HepG2 (cell line): ENCODE results near the gene GPR32. TPM values are rescaled to one million over a fixed set of nuclear protein-coding genes. Genes with fewer than 3 reads are reported as not detected.

Source experiments
- ATAC-seq: fragments of 200-7000 bp; cut with Tn5 transposase; 3 replicates; pipeline ENCODE4 v1.9.1; 2020; ENCODE audit warnings: mild to moderate bottlenecking, moderate library complexity
- BruUV-seq: library from RNA; stranded (reverse); fragments of 400-500 nt; replicated peaks from 2 replicates; lab custom pipeline; 2021; lab: Mats Ljungman, UMichigan
- CTCF ChIA-PET: fragments of 300-600 bp; formaldehyde crosslinking; extraction: SDS; loops from one replicate; lab custom pipeline; 2021; ENCODE audit warnings: low total read pairs, inconsistent platforms, low intra/inter-chr PET ratio; lab: Yijun Ruan, JAX
- POLR2A ChIA-PET: fragments of 350-600 bp; sonication (Branson Sonifier 250); formaldehyde crosslinking; loops from one replicate; lab custom pipeline; 2020; ENCODE audit warnings: antibody characterized with exemption, inconsistent platforms; lab: Yijun Ruan, JAX
- DNase-seq: peaks from one replicate; pipeline ENCODE4 v3.0.0-alpha.2; 2015; ENCODE audit warnings: low spot score
- FAIRE-seq: peaks from 3 replicates; lab custom pipeline; 2011; peaks lifted over from hg19 to GRCh38; lab: Jason Lieb, UNC
- H2AFZ ChIP-seq: one replicate; pipeline ENCODE4 v1.6.1; 2011; ENCODE audit warnings: low read length, inconsistent platforms
- H3K27ac ChIP-seq: fragments of 300-600 bp; 3 replicates; pipeline ENCODE4 v1.8.0; 2011; ENCODE audit warnings: mixed run types, mild to moderate bottlenecking, mixed read lengths, low read length, inconsistent platforms; ENCODE audit not compliant: insufficient read depth; ENCODE audit errors: extremely low read length
- H3K27me3 ChIP-seq, 2 experiments: fragments of 200-600 bp in 1 of 2; 2 replicates in 1 of 2; 3 replicates in 1 of 2; pipeline versions ENCODE4 v1.6.0 to v1.8.0; 2011; ENCODE audit warnings: low read length in 2 of 2, mild to moderate bottlenecking in 2 of 2, moderate library complexity in 2 of 2, inconsistent platforms in 1 of 2; ENCODE audit not compliant: insufficient read depth in 2 of 2, control insufficient read depth in 1 of 2
- H3K36me3 ChIP-seq, 2 experiments: fragments of 200-600 bp in 1 of 2; replicated peaks in 1 of 2; 2 replicates in 1 of 2; 3 replicates in 1 of 2; pipeline versions ENCODE4 v1.5.1 to v1.8.0; 2011; ENCODE audit warnings: low read length in 2 of 2, inconsistent platforms in 1 of 2; ENCODE audit not compliant: insufficient read depth in 2 of 2, control insufficient read depth in 1 of 2
- H3K4me1 ChIP-seq: 2 replicates; pipeline ENCODE4 v1.5.1; 2012; ENCODE audit warnings: low read length, inconsistent platforms; ENCODE audit not compliant: insufficient read depth
- H3K4me2 ChIP-seq: 2 replicates; pipeline ENCODE4 v1.6.0; 2011; ENCODE audit warnings: low read depth, low read length, inconsistent platforms
- H3K4me3 ChIP-seq, 3 experiments: fragments of 200-600 bp in 1 of 3; sonication (generic), shearing (Covaris generic) in 1 of 3; replicated peaks in 1 of 3; 2 replicates each; pipeline ENCODE4 v1.5.1; 2011 to 2016; ENCODE audit warnings: low read length in 3 of 3, inconsistent platforms in 2 of 3, low read depth in 2 of 3, mild to moderate bottlenecking in 2 of 3, control low read depth in 1 of 3, mixed read lengths in 1 of 3; ENCODE audit not compliant: insufficient read depth in 1 of 3
- H3K79me2 ChIP-seq: one replicate; pipeline ENCODE4 v1.6.1; 2011; ENCODE audit warnings: low read length, inconsistent platforms; ENCODE audit not compliant: insufficient read depth
- H3K9ac ChIP-seq: 2 replicates; pipeline ENCODE4 v1.6.0; 2011; ENCODE audit warnings: mild to moderate bottlenecking, low read depth, low read length, inconsistent platforms; ENCODE audit not compliant: insufficient read depth
- H3K9me3 ChIP-seq: 2 replicates; pipeline ENCODE4 v1.5.1; 2012; ENCODE audit warnings: mild to moderate bottlenecking, low read length
- H4K20me1 ChIP-seq: 2 replicates; pipeline ENCODE4 v1.6.0; 2011; ENCODE audit warnings: inconsistent platforms, mild to moderate bottlenecking, low read length, moderate library complexity; ENCODE audit not compliant: insufficient read depth
- CEBPB ChIP-seq: IDR thresholded peaks from 2 replicates; pipeline ENCODE4 v1.6.1; 2011; ENCODE audit warnings: low read depth, low read length, improper control_type of control experiment, borderline replicate concordance
- DR1 ChIP-seq: sonication (generic); formaldehyde crosslinking; IDR thresholded peaks from 2 replicates; pipeline ENCODE4 v1.8.0; 2021; ENCODE audit warnings: mild to moderate bottlenecking, missing genetic modification reagents, inconsistent platforms
- MEIS2 ChIP-seq: sonication (generic); formaldehyde crosslinking; IDR thresholded peaks from 2 replicates; pipeline ENCODE4 v1.9.0; 2021; ENCODE audit warnings: mild to moderate bottlenecking, missing genetic modification reagents
- NFAT5 ChIP-seq: sonication (generic); formaldehyde crosslinking; IDR thresholded peaks from 2 replicates; pipeline ENCODE4 v1.4.0; 2020; ENCODE audit warnings: missing genetic modification reagents
- REPIN1 ChIP-seq: sonication (generic); formaldehyde crosslinking; IDR thresholded peaks from 2 replicates; pipeline ENCODE4 v1.8.0; 2022; ENCODE audit warnings: missing genetic modification reagents, low read depth, mild to moderate bottlenecking, borderline replicate concordance
- SAFB2 ChIP-seq: sonication (generic); formaldehyde crosslinking; IDR thresholded peaks from 2 replicates; pipeline ENCODE4 v1.5.1; 2020; ENCODE audit warnings: missing genetic modification reagents, low read depth, mild to moderate bottlenecking, borderline replicate concordance
- SCMH1 ChIP-seq: sonication (generic); formaldehyde crosslinking; IDR thresholded peaks from 2 replicates; pipeline ENCODE4 v1.9.0; 2021; ENCODE audit warnings: missing genetic modification reagents, mild to moderate bottlenecking, borderline replicate concordance
- XRCC5 ChIP-seq: fragments of 200-400 bp; formaldehyde crosslinking; optimal IDR thresholded peaks from 2 replicates; pipeline ENCODE3; 2017; ENCODE audit warnings: mild to moderate bottlenecking, low read length
- ZBTB7B ChIP-seq: sonication (generic); formaldehyde crosslinking; IDR thresholded peaks from 2 replicates; pipeline ENCODE4 v1.4.0; 2020; ENCODE audit warnings: missing genetic modification reagents
- ZFP36L2 ChIP-seq: sonication (generic); formaldehyde crosslinking; IDR thresholded peaks from 2 replicates; pipeline ENCODE4 v1.4.0; 2020; ENCODE audit warnings: missing genetic modification reagents
- ZNF292 ChIP-seq: sonication (generic); formaldehyde crosslinking; IDR thresholded peaks from 2 replicates; pipeline ENCODE4 v1.8.1; 2022; ENCODE audit warnings: mild to moderate bottlenecking, low read depth, missing genetic modification reagents, borderline replicate concordance
- ZNF33B ChIP-seq: sonication (generic); formaldehyde crosslinking; IDR thresholded peaks from 2 replicates; pipeline ENCODE4 v1.5.1; 2020; ENCODE audit warnings: mild to moderate bottlenecking, missing genetic modification reagents
- ZNF574 ChIP-seq: sonication (generic); formaldehyde crosslinking; IDR thresholded peaks from 2 replicates; pipeline ENCODE4 v1.4.0; 2020; ENCODE audit warnings: missing genetic modification reagents
- ZNF710 ChIP-seq: sonication (generic); formaldehyde crosslinking; IDR thresholded peaks from 2 replicates; pipeline ENCODE4 v1.5.0; 2020; ENCODE audit warnings: mild to moderate bottlenecking, missing genetic modification reagents, borderline replicate concordance
- WGBS: methylation state at CpG from one replicate; pipeline ENCODE4 v1.1.6; 2017; ENCODE audit warnings: low lambda C conversion rate; 5-methylcytosine and 5-hydroxymethylcytosine counted together
- in situ Hi-C: cut with HindIII; loops from 2 replicates; pipeline ENCODE4 v1.10.0; 2017; ENCODE audit warnings: low pct_unique_long_range_greater_than_20kb; ENCODE audit not compliant: extremely low pct_ligation_motif_present
- intact Hi-C: fragments of 100-400 bp; cut with micrococcal nuclease; formaldehyde crosslinking; loops from one replicate; pipeline ENCODE4 v1.10.0; 2022; ENCODE audit not compliant: unreplicated experiment
- polyA plus RNA-seq, 8 experiments: library from polyadenylated mRNA; depleted of rRNA in 3 of 8; stranded (reverse) in 7 of 8; unstranded in 1 of 8; fragments of >200 nt; fragmentation: Illumina TruSeq in 4 of 8; extraction: Trizol in 4 of 8; gene quantifications; 2 replicates each; pipeline versions ENCODE4 v1.2.1 to v1.2.3, GENCODE V29; 2011 to 2016; ENCODE audit warnings: low read depth in 4 of 8, missing spikeins in 1 of 8, mixed read lengths in 1 of 8; ENCODE audit not compliant: insufficient read depth in 1 of 8
- total RNA-seq, 5 experiments: library from RNA; depleted of rRNA; stranded (reverse); fragments of >200 nt; fragmentation: Illumina TruSeq; extraction: Trizol; gene quantifications; 2 replicates each; pipeline ENCODE4 v1.2.3, GENCODE V29; 2016; ENCODE audit warnings: low read depth in 1 of 5

GPR32 gene
- total and polyA plus RNA-seq, 2 of the 13 experiments (the other 11 are each of a cell fraction or from before 2014, with no cell fraction given), result not detected

GRCh38 chr19:50768277-50768676 lies 2.0 kb upstream of the GPR32 start:
- intact Hi-C loops (no loop called here), in situ Hi-C loops (no loop called here)
- H3K9ac ChIP-seq, result no peak overlapping the region
- no peak overlapping the region for H3K4me2 ChIP-seq
- ChIA-PET POLR2A (no interaction called here), CTCF (no interaction called here)
- H3K9me3 ChIP-seq, result no peaks in the 10 kb centered on the region
- no TSS peak for BruUV-seq
- H4K20me1 ChIP-seq, result no peaks in the 10 kb centered on the region
- DNase-seq (no peak), ATAC-seq (no peak), FAIRE-seq (no peak)
- H3K4me1 ChIP-seq, result no peaks in the 10 kb centered on the region
- H2AFZ ChIP-seq, result no peak overlapping the region
- H3K79me2 ChIP-seq, result no peaks in the 10 kb centered on the region
- 20% methylated on average over 5 of the region's 5 CpGs for WGBS
- no peak overlapping the region for H3K27ac ChIP-seq
- H3K27me3 ChIP-seq, result no peaks in the 10 kb centered on the region; a peak in 2 of 5 replicates
- no peaks in the 10 kb centered on the region for H3K36me3 ChIP-seq
- H3K4me3 ChIP-seq, result no peak overlapping the region
- TF ChIP-seq ZNF33B (CRISPR knock-in tag) (no peak), DR1 (CRISPR knock-in tag) (no peak), ZNF574 (CRISPR knock-in tag) (no peak), MEIS2 (CRISPR knock-in tag) (no peak), ZNF292 (no peak), CEBPB (no peak), SAFB2 (CRISPR knock-in tag) (no peak), SCMH1 (CRISPR knock-in tag) (no peak), ZNF710 (CRISPR knock-in tag) (no peak), XRCC5 (no peak), NFAT5 (CRISPR knock-in tag) (no peak), REPIN1 (CRISPR knock-in tag) (no peak), ZBTB7B (CRISPR knock-in tag) (no peak), ZFP36L2 (no peak)
